HL-60 (cell line): ENCODE results near the gene COPZ1.

Experiments used
- DNase-seq, 2 experiments: peaks; one replicate each; pipeline ENCODE4 v3.0.0-alpha.2; 2010 to 2020; ENCODE audit warnings: low read depth in 1 of 2, low spot score in 1 of 2
- H3K27ac ChIP-seq: fragments of 250-450 bp; sonication (Bioruptor Pico); replicated peaks from 2 replicates; pipeline ENCODE4 v1.5.1; 2020; ENCODE audit warnings: mild to moderate bottlenecking, moderate library complexity
- H3K27me3 ChIP-seq: fragments of 250-450 bp; sonication (Bioruptor Pico); 2 replicates; pipeline ENCODE4 v1.5.1; 2021; ENCODE audit warnings: mild to moderate bottlenecking, moderate library complexity; ENCODE audit not compliant: insufficient read depth, poor library complexity, severe bottlenecking
- H3K4me3 ChIP-seq: replicated peaks from 2 replicates; pipeline ENCODE4 v1.5.1; 2011; ENCODE audit warnings: mild to moderate bottlenecking, control low read depth, low read length; ENCODE audit not compliant: insufficient read depth
- CTCF ChIP-seq: IDR thresholded peaks from one replicate; pipeline ENCODE4 v1.5.1; 2011; ENCODE audit warnings: low read length, control low read depth, inconsistent platforms; ENCODE audit not compliant: insufficient read depth
- GABPA ChIP-seq: IDR thresholded peaks from 2 replicates; pipeline ENCODE4 v1.6.1; 2012; ENCODE audit warnings: low read depth
- POLR2AphosphoS5 ChIP-seq: IDR thresholded peaks from 2 replicates; pipeline ENCODE4 v1.6.1; 2012; ENCODE audit warnings: low read depth
- REST ChIP-seq: IDR thresholded peaks from 2 replicates; pipeline ENCODE4 v1.6.1; 2012; ENCODE audit warnings: low read depth; ENCODE audit not compliant: insufficient replicate concordance
- SPI1 ChIP-seq: IDR thresholded peaks from 2 replicates; pipeline ENCODE4 v1.6.1; 2012; ENCODE audit warnings: low read depth, mild to moderate bottlenecking, borderline replicate concordance

The COPZ1 gene

GRCh38 chr12:54369597-54370131 is 44.7 kb downstream of the COPZ1 start:
- no peak for DNase-seq
- Histone ChIP-seq H3K4me3 (peak overlapping the region; percentile 28), H3K27ac (no peak overlapping the region; the same call in 1 of the 2 replicates), H3K27me3 (no peaks in the 10 kb centered on the region)
- TF ChIP-seq SPI1: no peak
- TF ChIP-seq GABPA: no peak
- TF ChIP-seq REST: no peak
- no peak for TF ChIP-seq CTCF
- no peak for TF ChIP-seq POLR2AphosphoS5

GRCh38 chr12:54370171-54370730 is 45.3 kb downstream of the COPZ1 start:
- DNase-seq: peak in 1 of 2 experiments; percentile 53
- H3K4me3 ChIP-seq: no peak overlapping the region; the same call in 1 of the 2 replicates
- H3K27me3 ChIP-seq: no peaks in the 10 kb centered on the region
- no peak overlapping the region for H3K27ac ChIP-seq
- no peak for TF ChIP-seq GABPA
- TF ChIP-seq CTCF: peak; percentile 58

- no peak for TF ChIP-seq SPI1
- TF ChIP-seq POLR2AphosphoS5: no peak
- no peak for TF ChIP-seq REST
- TF ChIP-seq CTCF: no peak
- no peak for TF ChIP-seq GABPA
- Histone ChIP-seq H3K4me3 (no peak overlapping the region), H3K27ac (no peak overlapping the region), H3K27me3 (no peaks in the 10 kb centered on the region)
- no peak for DNase-seq
These were observed 46.6 kb downstream of the COPZ1 start for GRCh38 chr12:54371328-54372112.
